ENCODE data around the gene AURKB. TPM values are rescaled to one million over a fixed set of nuclear protein-coding genes. Genes with fewer than 3 reads are reported as not detected.
A peak's percentile ranks its signal among the peaks of the same experiment; 100 is the strongest.

AURKB gene
- total RNA-seq, 1 experiment from 2014 or later, result 167 TPM

DNA sequence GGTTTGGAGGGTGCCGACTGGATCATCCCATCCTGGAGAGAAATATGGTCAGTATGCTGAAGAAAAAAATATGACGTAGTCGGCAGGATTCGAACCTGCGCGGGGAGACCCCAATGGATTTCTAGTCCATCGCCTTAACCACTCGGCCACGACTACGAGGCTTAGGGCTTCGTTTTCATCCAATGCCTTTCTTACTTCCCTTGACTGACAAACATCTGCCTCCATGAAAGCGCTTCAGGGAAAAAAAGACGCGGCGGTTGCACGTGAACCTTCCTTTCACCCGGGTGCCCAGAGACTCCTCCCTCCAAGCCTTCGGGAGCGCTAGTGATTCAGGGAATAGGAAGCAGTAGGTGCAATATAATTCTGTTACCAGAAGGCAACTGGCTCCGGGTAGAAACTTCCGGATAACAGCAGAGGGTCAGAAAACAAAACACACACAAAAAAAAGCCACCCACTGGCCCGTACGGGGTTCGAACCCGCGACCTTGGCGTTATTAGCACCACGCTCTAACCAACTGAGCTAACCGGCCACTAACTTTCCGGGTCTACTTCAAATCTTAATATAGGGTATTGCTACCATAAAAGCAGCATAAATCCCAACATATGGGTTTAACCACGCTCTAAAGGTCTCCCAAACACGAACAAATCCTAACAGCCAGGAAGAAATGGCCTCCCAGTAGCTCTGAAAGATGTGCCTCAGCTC, 16.3 kb upstream of the AURKB start:
- no peak overlapping the region for H2AFZ ChIP-seq
- H3K27me3 ChIP-seq (ENCODE audit: insufficient read depth, low read depth), result no peaks in the 10 kb centered on the region
- intact Hi-C loops (cut with micrococcal nuclease; ENCODE audit: unreplicated experiment), result loop anchor here (10.0 kb wide), 1 partner anchor 518 kb away; the partner anchor contains the start of gene CCDC42
- H3K4me2 ChIP-seq, result no peak overlapping the region
- DNase-seq, result no peak
- H3F3A ChIP-seq (ENCODE audit: insufficient read depth, low read depth), result peaks cover 29% of the 10 kb centered on the region
- BruUV-seq (replicated peaks), result no TSS peak
- H3K27ac ChIP-seq, result 0 out of 2 replicates have a peak overlapping the region, but pooled peaks have one; percentile 26
- H3K79me2 ChIP-seq (ENCODE audit: low read depth), result no peaks in the 10 kb centered on the region
- no peak overlapping the region for H3K4me3 ChIP-seq
- H3K9me2 ChIP-seq (ENCODE audit: insufficient read depth), result no peaks in the 10 kb centered on the region
- no peaks in the 10 kb centered on the region; the same call in 1 of the 2 replicates for H3K4me1 ChIP-seq (replicated peaks; ENCODE audit: insufficient read depth)
- no peaks in the 10 kb centered on the region for H3K9me3 ChIP-seq (ENCODE audit: insufficient read depth, low read depth)
- CTCF ChIA-PET, result no interaction called here
- no peaks in the 10 kb centered on the region for H4K20me1 ChIP-seq (ENCODE audit: insufficient read depth)
- H3K36me3 ChIP-seq (ENCODE audit: low read depth), result no peaks in the 10 kb centered on the region
- POLR2A ChIA-PET (ENCODE audit: unreplicated experiment), result no interaction called here
- no peak for TF ChIP-seq EZH2 (IDR thresholded peaks at IDR 0.05; ENCODE audit: low read depth)
- TF ChIP-seq, protein P1, sequence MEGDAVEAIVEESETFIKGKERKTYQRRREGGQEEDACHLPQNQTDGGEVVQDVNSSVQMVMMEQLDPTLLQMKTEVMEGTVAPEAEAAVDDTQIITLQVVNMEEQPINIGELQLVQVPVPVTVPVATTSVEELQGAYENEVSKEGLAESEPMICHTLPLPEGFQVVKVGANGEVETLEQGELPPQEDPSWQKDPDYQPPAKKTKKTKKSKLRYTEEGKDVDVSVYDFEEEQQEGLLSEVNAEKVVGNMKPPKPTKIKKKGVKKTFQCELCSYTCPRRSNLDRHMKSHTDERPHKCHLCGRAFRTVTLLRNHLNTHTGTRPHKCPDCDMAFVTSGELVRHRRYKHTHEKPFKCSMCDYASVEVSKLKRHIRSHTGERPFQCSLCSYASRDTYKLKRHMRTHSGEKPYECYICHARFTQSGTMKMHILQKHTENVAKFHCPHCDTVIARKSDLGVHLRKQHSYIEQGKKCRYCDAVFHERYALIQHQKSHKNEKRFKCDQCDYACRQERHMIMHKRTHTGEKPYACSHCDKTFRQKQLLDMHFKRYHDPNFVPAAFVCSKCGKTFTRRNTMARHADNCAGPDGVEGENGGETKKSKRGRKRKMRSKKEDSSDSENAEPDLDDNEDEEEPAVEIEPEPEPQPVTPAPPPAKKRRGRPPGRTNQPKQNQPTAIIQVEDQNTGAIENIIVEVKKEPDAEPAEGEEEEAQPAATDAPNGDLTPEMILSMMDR (conservative IDR thresholded peaks at IDR 0.05), result no peak

DNA sequence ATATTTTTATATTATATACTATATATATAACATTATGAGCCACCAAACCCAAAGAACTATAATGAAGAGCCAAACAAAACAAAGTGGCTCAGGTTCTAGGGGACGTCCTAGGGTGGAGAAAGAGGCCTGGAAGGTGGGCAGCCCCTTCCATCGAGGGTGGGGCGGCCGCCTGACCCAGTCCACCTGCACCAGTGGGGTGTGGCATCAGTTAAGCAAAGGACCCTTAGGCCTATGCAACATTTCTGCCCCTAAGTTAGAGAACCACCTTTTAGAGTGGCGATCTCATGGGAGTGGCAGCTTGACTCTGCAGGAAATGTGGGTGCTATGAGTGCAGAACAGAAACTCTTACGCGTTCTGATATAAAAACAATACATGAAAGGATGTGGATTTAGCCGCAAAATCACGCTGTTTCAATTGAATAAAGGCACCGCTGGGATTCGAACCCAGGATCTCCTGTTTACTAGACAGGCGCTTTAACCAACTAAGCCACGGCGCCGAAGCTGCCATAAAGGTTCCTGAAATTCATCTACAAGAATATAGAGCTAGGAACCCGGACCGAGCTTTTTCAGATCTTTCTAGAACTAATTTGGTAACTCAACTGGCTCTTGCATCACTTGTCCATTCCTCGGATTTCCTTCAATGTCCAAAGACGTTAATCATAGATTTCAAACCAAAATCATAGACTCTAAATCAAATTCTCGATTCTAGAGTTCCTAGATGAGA, 15.6 kb upstream of the AURKB start:
- Histone ChIP-seq H3K27me3 (ENCODE audit: insufficient read depth, low read depth) (no peaks in the 10 kb centered on the region), H3K36me3 (ENCODE audit: low read depth) (no peaks in the 10 kb centered on the region), H3K79me2 (ENCODE audit: low read depth) (no peaks in the 10 kb centered on the region), H3K4me3 (no peak overlapping the region), H3K4me1 (replicated peaks; ENCODE audit: insufficient read depth) (no peaks in the 10 kb centered on the region; the same call in 1 of the 2 replicates), H3K27ac (0 out of 2 replicates have a peak overlapping the region, but pooled peaks have one; percentile 26), H3K9me2 (ENCODE audit: insufficient read depth) (no peaks in the 10 kb centered on the region), H3F3A (ENCODE audit: insufficient read depth, low read depth) (peaks cover 34% of the 10 kb centered on the region), H4K20me1 (ENCODE audit: insufficient read depth) (no peaks in the 10 kb centered on the region), H3K9me3 (ENCODE audit: insufficient read depth, low read depth) (no peaks in the 10 kb centered on the region), H3K4me2 (no peak overlapping the region), H2AFZ (no peak overlapping the region)
- CTCF ChIA-PET, result no interaction called here
- intact Hi-C loops (cut with micrococcal nuclease; ENCODE audit: unreplicated experiment), result loop anchor here (10.0 kb wide), 1 partner anchor 519 kb away; the partner anchor contains the start of gene CCDC42
- TF ChIP-seq, protein P1 (conservative IDR thresholded peaks at IDR 0.05), result no peak
- TF ChIP-seq EZH2 (IDR thresholded peaks at IDR 0.05; ENCODE audit: low read depth), result no peak
- POLR2A ChIA-PET (ENCODE audit: unreplicated experiment), result interaction anchor here (0.6 kb wide), 1 partner anchor 194 kb away, joined by 4 read pairs; no protein-coding TSS in a partner anchor
- DNase-seq, result no peak
- no TSS peak for BruUV-seq (replicated peaks)

DNA sequence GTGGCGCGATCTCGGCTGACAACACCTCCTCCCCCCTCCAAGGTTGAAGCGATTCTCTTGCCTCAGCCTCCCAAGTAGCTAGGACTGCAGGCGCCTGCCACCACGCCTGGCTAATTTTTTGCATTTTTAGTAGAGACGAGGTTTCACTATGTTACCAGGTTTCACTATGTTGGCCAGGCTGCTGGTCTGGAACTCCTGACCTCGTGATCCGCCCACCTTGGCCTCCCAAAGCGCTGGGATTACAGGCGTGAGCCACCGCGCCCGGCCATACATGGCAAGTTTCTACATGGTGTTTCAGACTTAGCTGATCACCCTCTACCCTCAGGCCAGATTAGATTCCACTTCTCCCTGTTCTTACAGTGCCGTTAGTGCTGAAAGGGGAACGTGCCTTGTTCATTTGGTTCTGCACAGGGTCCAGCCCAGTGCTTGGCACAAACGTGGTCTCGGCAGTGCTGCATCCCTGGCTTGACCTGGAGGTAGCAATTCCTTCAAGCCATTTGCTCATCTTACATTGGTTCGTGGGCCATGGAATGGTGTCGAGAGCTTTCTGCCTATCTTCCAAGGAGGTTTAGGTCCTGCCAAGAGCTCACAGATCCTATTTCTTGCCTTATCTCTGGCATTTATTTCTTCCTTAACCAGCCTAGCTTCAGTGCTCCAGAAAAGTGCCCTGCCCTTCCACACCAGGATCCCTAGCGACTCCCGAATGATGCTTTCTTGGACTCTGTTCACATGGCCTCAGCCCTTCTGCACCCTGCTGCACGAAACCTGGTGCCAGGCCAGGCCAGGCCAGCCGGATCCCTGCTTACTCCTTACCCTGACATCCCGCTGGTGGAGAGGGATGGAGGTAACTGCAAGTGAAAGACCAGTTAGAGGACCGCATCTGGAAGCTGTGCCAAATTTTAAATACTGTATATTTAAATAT, 14.8 kb upstream of the AURKB start:
- Histone ChIP-seq H2AFZ (no peak overlapping the region), H3F3A (ENCODE audit: insufficient read depth, low read depth) (peaks cover 38% of the 10 kb centered on the region), H3K36me3 (ENCODE audit: low read depth) (no peaks in the 10 kb centered on the region), H3K4me1 (replicated peaks; ENCODE audit: insufficient read depth) (peaks cover 2% of the 10 kb centered on the region), H3K27ac (no peak overlapping the region), H3K4me3 (no peak overlapping the region), H4K20me1 (ENCODE audit: insufficient read depth) (no peaks in the 10 kb centered on the region), H3K79me2 (ENCODE audit: low read depth) (no peaks in the 10 kb centered on the region), H3K27me3 (ENCODE audit: insufficient read depth, low read depth) (no peaks in the 10 kb centered on the region), H3K9me3 (ENCODE audit: insufficient read depth, low read depth) (no peaks in the 10 kb centered on the region), H3K4me2 (peak overlapping the region; percentile 83; the same call in 1 of the 2 replicates), H3K9me2 (ENCODE audit: insufficient read depth) (no peaks in the 10 kb centered on the region)
- ChIA-PET CTCF (interaction anchor here (0.6 kb wide), 1 partner anchor 49 kb away, joined by 5 read pairs; no protein-coding TSS in a partner anchor), POLR2A (ENCODE audit: unreplicated experiment) (interaction anchor here (0.6 kb wide), 2 partner anchors 167 to 195 kb away, joined by 3 to 4 read pairs; no protein-coding TSS in a partner anchor)
- intact Hi-C loops (cut with micrococcal nuclease; ENCODE audit: unreplicated experiment), result loop anchor here (5.0 to 10.0 kb wide), 3 partner anchors 53 to 520 kb away; partner anchors contain the start of gene CCDC42
- no peak for DNase-seq
- BruUV-seq (replicated peaks), result no TSS peak
- TF ChIP-seq, protein P1 (conservative IDR thresholded peaks at IDR 0.05), result no peak
